H9 (cell line): ENCODE results near the gene ZCCHC7. TPM values are rescaled to one million over a fixed set of nuclear protein-coding genes. Genes with fewer than 3 reads are reported as not detected.

Source experiments
- DNase-seq: peaks from one replicate; pipeline ENCODE4 v3.0.0-alpha.2; 2017
- H2AFZ ChIP-seq: one replicate; pipeline ENCODE4 v1.6.1; 2013; ENCODE audit warnings: mild to moderate bottlenecking, low read length, control low read depth, moderate library complexity
- H2AK5ac ChIP-seq: 2 replicates; pipeline ENCODE4 v1.6.1; 2013; ENCODE audit warnings: low read length, control low read depth, mixed read lengths; ENCODE audit not compliant: insufficient read length
- H2BK120ac ChIP-seq: one replicate; pipeline ENCODE4 v1.6.1; 2013; ENCODE audit warnings: low read depth, mild to moderate bottlenecking, low read length, control low read depth, inconsistent platforms; ENCODE audit not compliant: poor library complexity, severe bottlenecking
- H2BK12ac ChIP-seq: 2 replicates; pipeline ENCODE4 v1.6.1; 2013; ENCODE audit warnings: low read length, control low read depth, mixed read lengths, low read depth; ENCODE audit not compliant: insufficient read length
- H2BK15ac ChIP-seq: 2 replicates; pipeline ENCODE4 v1.6.1; 2013; ENCODE audit warnings: low read depth, low read length, control low read depth
- H2BK20ac ChIP-seq: one replicate; pipeline ENCODE4 v1.6.1; 2013; ENCODE audit warnings: low read depth, mild to moderate bottlenecking, low read length, control low read depth, inconsistent platforms; ENCODE audit not compliant: poor library complexity, severe bottlenecking
- H2BK5ac ChIP-seq: 2 replicates; pipeline ENCODE4 v1.6.1; 2013; ENCODE audit warnings: low read length, control low read depth, mixed read lengths; ENCODE audit not compliant: insufficient read length
- H3K14ac ChIP-seq: 2 replicates; pipeline ENCODE4 v1.6.1; 2013; ENCODE audit warnings: low read length, control low read depth; ENCODE audit not compliant: insufficient read depth
- H3K18ac ChIP-seq: 2 replicates; pipeline ENCODE4 v1.6.1; 2013; ENCODE audit warnings: low read depth, mild to moderate bottlenecking, mixed read lengths, low read length, control low read depth; ENCODE audit not compliant: insufficient read length
- H3K23ac ChIP-seq: 2 replicates; pipeline ENCODE4 v1.6.1; 2013; ENCODE audit warnings: low read length, control low read depth, mixed read lengths, low read depth; ENCODE audit not compliant: insufficient read length
- H3K23me2 ChIP-seq: 2 replicates; pipeline ENCODE4 v1.6.1; 2013; ENCODE audit warnings: low read depth, mild to moderate bottlenecking, mixed read lengths, low read length, control low read depth; ENCODE audit not compliant: insufficient read length, poor library complexity, severe bottlenecking
- H3K27ac ChIP-seq: 2 replicates; pipeline ENCODE4 v1.5.1; 2013; ENCODE audit warnings: low read length, control low read depth, mixed read lengths, low read depth; ENCODE audit not compliant: insufficient read length
- H3K27me3 ChIP-seq: 2 replicates; pipeline ENCODE4 v1.6.1; 2013; ENCODE audit warnings: low read length, control low read depth, inconsistent platforms; ENCODE audit not compliant: insufficient read depth
- H3K4ac ChIP-seq: 2 replicates; pipeline ENCODE4 v1.6.1; 2013; ENCODE audit warnings: low read depth, mild to moderate bottlenecking, control low read depth, inconsistent platforms, low read length, moderate library complexity
- H3K4me1 ChIP-seq: 2 replicates; pipeline ENCODE4 v1.6.1; 2013; ENCODE audit warnings: low read length, control low read depth, inconsistent platforms; ENCODE audit not compliant: insufficient read depth
- H3K4me2 ChIP-seq: 2 replicates; pipeline ENCODE4 v1.6.1; 2013; ENCODE audit warnings: low read length, control low read depth, mixed read lengths; ENCODE audit not compliant: insufficient read length, insufficient read depth
- H3K56ac ChIP-seq: 2 replicates; pipeline ENCODE4 v1.6.1; 2013; ENCODE audit warnings: low read depth, mild to moderate bottlenecking, mixed read lengths, low read length, control low read depth; ENCODE audit not compliant: insufficient read length
- H3K79me1 ChIP-seq: 2 replicates; pipeline ENCODE4 v1.6.1; 2013; ENCODE audit warnings: low read depth, mild to moderate bottlenecking, moderate library complexity, low read length, control low read depth, inconsistent platforms; ENCODE audit not compliant: insufficient read depth, poor library complexity, severe bottlenecking
- H3K79me2 ChIP-seq: 2 replicates; pipeline ENCODE4 v1.6.1; 2013; ENCODE audit warnings: low read length, control low read depth, inconsistent platforms; ENCODE audit not compliant: insufficient read depth
- H3K9ac ChIP-seq: 2 replicates; pipeline ENCODE4 v1.6.1; 2013; ENCODE audit warnings: low read length, control low read depth, mixed read lengths; ENCODE audit not compliant: insufficient read length; ENCODE audit errors: extremely low read depth
- H3K9me3 ChIP-seq: one replicate; pipeline ENCODE4 v1.6.1; 2013; ENCODE audit warnings: low read depth, low read length, inconsistent platforms; ENCODE audit not compliant: control insufficient read depth
- H3T11ph ChIP-seq: one replicate; pipeline ENCODE4 v1.6.1; 2013; ENCODE audit warnings: mild to moderate bottlenecking, low read length, control low read depth, inconsistent platforms
- H4K20me1 ChIP-seq: one replicate; pipeline ENCODE4 v1.6.1; 2013; ENCODE audit not compliant: control insufficient read depth, insufficient read length, insufficient read depth
- H4K5ac ChIP-seq: 2 replicates; pipeline ENCODE4 v1.6.1; 2013; ENCODE audit warnings: low read depth, mild to moderate bottlenecking, mixed read lengths, low read length, control low read depth; ENCODE audit not compliant: insufficient read length
- H4K8ac ChIP-seq: replicated peaks from 2 replicates; pipeline ENCODE4 v1.6.1; 2013; ENCODE audit warnings: low read length, control low read depth, mixed read lengths, low read depth; ENCODE audit not compliant: insufficient read length
- H4K91ac ChIP-seq: 2 replicates; pipeline ENCODE4 v1.6.1; 2013; ENCODE audit warnings: low read depth, mild to moderate bottlenecking, moderate library complexity, mixed read lengths, low read length, control low read depth; ENCODE audit not compliant: insufficient read length
- H3K27ac Mint-ChIP-seq, 3 experiments: 2 replicates in 2 of 3; 3 replicates in 1 of 3; pipeline ENCODE4 v1.8.0; 2020 to 2021; ENCODE audit warnings: mixed read lengths in 3 of 3, mild to moderate bottlenecking in 1 of 3, moderate library complexity in 1 of 3
- H3K27me3 Mint-ChIP-seq: 2 replicates; pipeline ENCODE4 v1.8.0; 2021; ENCODE audit warnings: low read depth, mild to moderate bottlenecking, moderate library complexity, mixed read lengths
- H3K36me3 Mint-ChIP-seq, 3 experiments: 2 replicates in 2 of 3; 3 replicates in 1 of 3; pipeline ENCODE4 v1.8.0; 2020 to 2021; ENCODE audit warnings: low read depth in 3 of 3, mixed read lengths in 3 of 3; ENCODE audit not compliant: insufficient read depth in 1 of 3
- H3K4me1 Mint-ChIP-seq, 2 experiments: 2 replicates each; pipeline ENCODE4 v1.8.0; 2020; ENCODE audit warnings: mixed read lengths in 2 of 2
- H3K4me3 Mint-ChIP-seq, 2 experiments: 2 replicates in 1 of 2; 3 replicates in 1 of 2; pipeline ENCODE4 v1.8.0; 2020 to 2021; ENCODE audit warnings: mild to moderate bottlenecking in 2 of 2, mixed read lengths in 2 of 2, moderate library complexity in 1 of 2
- H3K9me3 Mint-ChIP-seq, 2 experiments: 2 replicates in 1 of 2; 3 replicates in 1 of 2; pipeline ENCODE4 v1.8.0; 2020; ENCODE audit warnings: mild to moderate bottlenecking in 2 of 2, mixed read lengths in 2 of 2, moderate library complexity in 1 of 2
- CTCF ChIP-seq: fragments of 200-600 bp; sonication (generic); conservative IDR thresholded peaks from 3 replicates; pipeline ENCODE4 v1.8.0; 2021; ENCODE audit warnings: antibody characterized with exemption, mild to moderate bottlenecking
- WGBS: extraction: QIAGEN DNeasy Blood & Tissue Kit; methylation state at CpG from one replicate; pipeline ENCODE4 v1.1.7; 2013; ENCODE audit warnings: missing lambda C conversion rate, low lambda C conversion rate, mixed read lengths; ENCODE audit not compliant: insufficient read length; ENCODE audit errors: extremely low coverage; 5-methylcytosine and 5-hydroxymethylcytosine counted together
- total RNA-seq: library from RNA; stranded (reverse); gene quantifications from 2 replicates; pipeline ENCODE4 v1.2.1, GENCODE V29; 2021

The ZCCHC7 gene
- total RNA-seq, 1 experiment from 2014 or later: 20.3 TPM

DNA sequence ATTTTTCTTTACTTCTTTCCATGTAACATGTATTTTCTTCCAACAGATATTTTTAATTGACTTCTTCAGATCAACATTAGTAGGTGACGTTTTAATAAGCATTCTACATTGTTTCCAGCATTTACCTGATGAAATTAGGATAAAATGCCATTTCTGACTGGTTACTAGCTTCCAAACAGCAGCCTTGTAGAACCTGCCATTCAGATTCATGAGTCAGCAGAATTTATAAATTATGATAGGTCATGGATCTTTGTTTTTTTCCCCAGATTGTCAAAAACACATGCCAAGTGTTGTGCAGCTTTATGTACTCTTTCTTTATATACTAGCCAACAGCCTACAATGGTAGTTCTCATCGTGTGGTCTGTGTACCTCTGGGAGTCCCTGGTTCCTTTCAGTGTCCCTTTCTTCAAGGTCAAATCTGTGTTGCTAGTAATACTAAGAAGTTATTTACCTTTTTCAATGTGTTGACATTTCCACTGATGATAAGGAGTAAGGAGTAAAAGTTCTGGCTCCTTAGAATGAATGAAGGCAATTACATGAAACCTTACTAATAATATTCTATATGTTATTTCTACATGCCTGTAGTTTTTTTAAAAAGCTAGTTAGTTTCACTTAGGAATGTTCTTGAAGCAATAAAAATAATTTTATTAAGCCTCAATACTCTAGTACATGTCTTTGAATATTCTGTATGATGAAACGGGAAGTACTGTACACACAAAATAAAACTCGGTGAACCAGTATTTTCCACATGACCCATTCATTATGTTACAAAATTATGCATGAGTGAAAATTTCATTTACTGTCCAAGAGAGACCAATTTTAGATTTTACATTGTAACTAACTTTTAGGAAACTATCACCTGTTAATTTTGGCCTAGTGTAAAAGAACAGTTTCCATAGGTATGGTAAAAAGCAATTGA is 135.8 kb downstream of the ZCCHC7 start:
- Histone ChIP-seq H3K56ac (no peak overlapping the region), H3K27me3 (no peaks in the 10 kb centered on the region), H3K23ac (no peak overlapping the region), H3K23me2 (no peaks in the 10 kb centered on the region), H4K8ac (no peak overlapping the region), H2BK20ac (no peak overlapping the region), H3K9ac (no peak overlapping the region), H3T11ph (no peak overlapping the region), H3K4me2 (no peak overlapping the region), H3K27ac (no peak overlapping the region), H2BK120ac (no peak overlapping the region), H3K79me1 (no peaks in the 10 kb centered on the region), H3K14ac (no peak overlapping the region), H2AK5ac (no peak overlapping the region), H3K9me3 (no peaks in the 10 kb centered on the region), H4K5ac (no peak overlapping the region), H3K79me2 (peaks cover 2% of the 10 kb centered on the region; the same call in 1 of the 2 replicates), H3K4ac (no peak overlapping the region), H2BK12ac (no peak overlapping the region), H3K18ac (no peak overlapping the region), H2BK15ac (no peak overlapping the region), H4K91ac (no peak overlapping the region), H2AFZ (no peak overlapping the region), H2BK5ac (no peak overlapping the region), H3K4me1 (peaks cover 10% of the 10 kb centered on the region; the same call in 1 of the 2 replicates), H4K20me1 (no peaks in the 10 kb centered on the region)
- H3K27ac Mint-ChIP-seq: no peak overlapping the region
- no peaks in the 10 kb centered on the region for H3K36me3 Mint-ChIP-seq
- H3K4me1 Mint-ChIP-seq: peaks cover 68 to 70% of the 10 kb centered on the region in 2 experiments
- no peak for DNase-seq
- no peak for TF ChIP-seq CTCF
- H3K4me3 Mint-ChIP-seq: no peak overlapping the region
- H3K9me3 Mint-ChIP-seq: no peaks in the 10 kb centered on the region
- H3K27me3 Mint-ChIP-seq: no peaks in the 10 kb centered on the region
- WGBS: no CpG with 5 or more reads among the region's 4 CpGs
